CD8-positive, alpha-beta memory T cell (primary cell): ENCODE data around the gene ZNF783. TPM values are rescaled to one million over a fixed set of nuclear protein-coding genes. Genes with fewer than 3 reads are reported as not detected.
"Not testable (repeated sequence)": the region's sequence is repeated elsewhere in the genome, so short reads cannot be mapped to it uniquely, and the experiment has no call there.

ENCODE experiments used
- CTCF ChIA-PET: fragments of 350-600 bp; sonication (Branson Sonifier 250); formaldehyde crosslinking; loops from one replicate; lab custom pipeline; 2021; ENCODE audit warnings: antibody characterized with exemption; lab: Charles Lee
- POLR2A ChIA-PET: fragments of 350-600 bp; sonication (Branson Sonifier 250); formaldehyde crosslinking; loops from one replicate; lab custom pipeline; 2021; ENCODE audit warnings: antibody characterized with exemption; lab: Charles Lee
- DNase-seq, 5 donors: peaks; one replicate each; pipeline versions ENCODE4 v3.0.0 to v3.0.0-alpha.2; 2020 to 2022; ENCODE audit warnings: mixed read lengths in 1 of 5
- H3K27ac ChIP-seq: one replicate; pipeline ENCODE4 v1.7.0; 2013; ENCODE audit warnings: low read depth, mild to moderate bottlenecking, low read length, moderate library complexity
- H3K27me3 ChIP-seq: 2 replicates; pipeline ENCODE4 v1.7.0; 2013; ENCODE audit warnings: low read length, mild to moderate bottlenecking; ENCODE audit not compliant: insufficient read depth, poor library complexity, severe bottlenecking
- H3K36me3 ChIP-seq: 2 replicates; pipeline ENCODE4 v1.7.0; 2013; ENCODE audit warnings: mild to moderate bottlenecking, low read length, moderate library complexity; ENCODE audit not compliant: insufficient read depth
- H3K4me1 ChIP-seq: 2 replicates; pipeline ENCODE4 v1.7.0; 2013; ENCODE audit warnings: mild to moderate bottlenecking, low read length, moderate library complexity; ENCODE audit not compliant: insufficient read depth
- H3K4me3 ChIP-seq: 2 replicates; pipeline ENCODE4 v1.7.0; 2013; ENCODE audit warnings: mild to moderate bottlenecking, low read length
- H3K9me3 ChIP-seq: 2 replicates; pipeline ENCODE4 v1.7.0; 2013; ENCODE audit warnings: mild to moderate bottlenecking, low read length
- H3K27ac Mint-ChIP-seq, 8 donors: one replicate each; pipeline ENCODE4 v1.8.0; 2020 to 2021; ENCODE audit warnings: mixed read lengths in 8 of 8, mild to moderate bottlenecking in 6 of 8, inconsistent platforms in 3 of 8, moderate library complexity in 3 of 8
- H3K27me3 Mint-ChIP-seq, 2 donors: one replicate each; pipeline ENCODE4 v1.8.0; 2020 to 2021; ENCODE audit warnings: mixed read lengths in 2 of 2, mild to moderate bottlenecking in 1 of 2, moderate library complexity in 1 of 2
- H3K36me3 Mint-ChIP-seq, 3 donors: one replicate each; pipeline ENCODE4 v1.8.0; 2020 to 2021; ENCODE audit warnings: mixed read lengths in 3 of 3, inconsistent platforms in 1 of 3, mild to moderate bottlenecking in 1 of 3
- H3K4me1 Mint-ChIP-seq, 3 donors: one replicate each; pipeline ENCODE4 v1.8.0; 2020 to 2021; ENCODE audit warnings: mixed read lengths in 3 of 3, inconsistent platforms in 1 of 3, mild to moderate bottlenecking in 1 of 3
- H3K4me3 Mint-ChIP-seq, 7 donors: one replicate each; pipeline ENCODE4 v1.8.0; 2020 to 2021; ENCODE audit warnings: mixed read lengths in 7 of 7, mild to moderate bottlenecking in 6 of 7, moderate library complexity in 4 of 7, inconsistent platforms in 2 of 7
- H3K9me3 Mint-ChIP-seq, 5 donors: one replicate each; pipeline ENCODE4 v1.8.0; 2020 to 2022; ENCODE audit warnings: mixed read lengths in 5 of 5, mild to moderate bottlenecking in 3 of 5, moderate library complexity in 2 of 5, inconsistent platforms in 1 of 5
- polyA plus RNA-seq: library from polyadenylated mRNA; unstranded; fragments of 300-500 nt; fragmentation: Illumina TruSeq; gene quantifications from one replicate; pipeline ENCODE4 v1.2.3, GENCODE V29; 2021
- total RNA-seq, 2 experiments: library from RNA; stranded (reverse); gene quantifications; one replicate each; pipeline ENCODE4 v1.2.3, GENCODE V29; 2021

The ZNF783 gene
- total and polyA plus RNA-seq, 3 experiments from 2014 or later: 5.0 to 20.4 (median 19.7) TPM

DNA sequence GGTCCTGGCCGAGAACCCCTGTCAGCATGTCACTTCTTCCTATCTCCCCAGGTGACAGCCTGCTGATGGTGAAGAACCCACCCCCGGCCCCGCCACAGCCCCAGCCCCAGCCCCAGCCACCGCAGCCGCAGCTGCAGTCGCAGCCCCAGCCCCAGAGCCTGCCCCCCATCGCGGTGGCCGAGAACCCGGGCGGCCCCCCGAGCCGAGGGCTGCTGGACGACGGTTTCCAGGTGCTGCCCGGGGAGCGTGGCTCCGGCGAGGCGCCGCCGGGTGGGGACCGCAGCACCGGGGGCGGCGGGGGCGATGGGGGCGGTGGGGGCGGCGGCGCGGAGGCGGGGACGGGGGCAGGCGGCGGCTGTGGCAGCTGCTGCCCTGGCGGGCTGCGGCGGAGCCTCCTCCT lies 38.2 kb upstream of the ZNF783 start:
- POLR2A ChIA-PET: no interaction called here
- no peaks in the 10 kb centered on the region for H3K9me3 Mint-ChIP-seq
- CTCF ChIA-PET: interaction anchor here (1.1 kb wide), 1 partner anchor 29 kb away, joined by 3 read pairs; the partner anchor contains the start of gene ZNF282
- H3K36me3 Mint-ChIP-seq: peaks cover 15 to 52% (median 23%) of the 10 kb centered on the region in 3 donors
- no peaks in the 10 kb centered on the region for H3K36me3 ChIP-seq
- no peaks in the 10 kb centered on the region for H3K27me3 Mint-ChIP-seq
- no peak for DNase-seq
- no peaks in the 10 kb centered on the region for H3K9me3 ChIP-seq
- no peak overlapping the region for H3K27ac ChIP-seq
- H3K4me1 Mint-ChIP-seq: no peaks in the 10 kb centered on the region
- peak overlapping the region in 1 of 8 donors; percentile 84 for H3K27ac Mint-ChIP-seq
- H3K4me1 ChIP-seq: no peaks in the 10 kb centered on the region
- H3K4me3 Mint-ChIP-seq: no peak overlapping the region
- H3K4me3 ChIP-seq: no peak overlapping the region
- H3K27me3 ChIP-seq: no peaks in the 10 kb centered on the region

DNA sequence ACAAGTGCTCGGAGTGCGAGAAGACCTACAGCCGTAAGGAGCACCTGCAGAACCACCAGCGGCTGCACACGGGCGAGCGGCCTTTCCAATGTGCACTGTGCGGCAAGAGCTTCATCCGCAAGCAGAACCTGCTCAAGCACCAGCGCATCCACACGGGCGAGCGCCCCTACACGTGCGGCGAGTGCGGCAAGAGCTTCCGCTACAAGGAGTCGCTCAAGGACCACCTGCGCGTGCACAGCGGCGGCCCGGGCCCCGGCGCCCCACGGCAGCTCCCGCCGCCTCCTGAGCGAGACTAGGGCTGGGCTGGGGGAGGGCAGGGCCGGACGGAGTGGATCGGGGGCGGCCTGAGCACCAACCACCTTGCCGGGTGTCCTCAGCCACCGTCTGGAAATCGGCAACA lies 37.6 kb upstream of the ZNF783 start:
- no peaks in the 10 kb centered on the region for H3K27me3 ChIP-seq
- H3K36me3 ChIP-seq: no peaks in the 10 kb centered on the region
- CTCF ChIA-PET: interaction anchor here (1.1 kb wide), 1 partner anchor 29 kb away, joined by 3 read pairs; the partner anchor contains the start of gene ZNF282
- H3K4me1 Mint-ChIP-seq: no peaks in the 10 kb centered on the region
- H3K27ac ChIP-seq: no peak overlapping the region
- POLR2A ChIA-PET: no interaction called here
- no peak overlapping the region for H3K4me3 ChIP-seq
- H3K4me1 ChIP-seq: no peaks in the 10 kb centered on the region
- H3K36me3 Mint-ChIP-seq: peaks cover 10 to 46% (median 20%) of the 10 kb centered on the region in 3 donors
- no peaks in the 10 kb centered on the region for H3K9me3 ChIP-seq
- no peaks in the 10 kb centered on the region for H3K27me3 Mint-ChIP-seq
- H3K4me3 Mint-ChIP-seq: no peak overlapping the region
- H3K27ac Mint-ChIP-seq: no peak overlapping the region
- no peaks in the 10 kb centered on the region for H3K9me3 Mint-ChIP-seq
- DNase-seq: no peak

DNA sequence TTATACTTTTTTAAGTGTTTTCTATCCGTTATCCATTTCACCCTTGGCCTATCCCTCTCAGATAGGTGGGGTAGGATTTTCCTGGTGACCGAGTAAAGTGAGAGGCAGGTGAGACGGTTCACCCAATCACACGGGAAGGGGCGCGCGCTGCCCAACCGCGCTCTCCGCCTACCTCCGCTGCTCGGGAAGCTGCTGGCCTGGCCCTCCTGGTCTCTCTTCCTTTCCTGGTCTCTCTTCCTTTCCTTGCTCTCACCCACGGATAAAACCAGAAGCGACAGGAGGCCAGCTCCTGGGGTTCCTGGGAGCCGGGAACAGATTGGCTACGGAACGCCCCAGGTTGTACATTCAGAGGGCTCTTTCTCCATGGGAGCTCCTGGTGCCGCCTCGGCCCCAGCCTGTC lies 36.9 kb upstream of the ZNF783 start:
- no peak overlapping the region for H3K27ac ChIP-seq
- ChIA-PET CTCF (no interaction called here), POLR2A (no interaction called here)
- no peak for DNase-seq
- no peak overlapping the region for H3K27ac Mint-ChIP-seq
- H3K27me3 Mint-ChIP-seq: no peaks in the 10 kb centered on the region
- H3K9me3 ChIP-seq: no peaks in the 10 kb centered on the region
- H3K4me3 Mint-ChIP-seq: no peak overlapping the region
- peaks cover 6 to 40% (median 15%) of the 10 kb centered on the region in 3 donors for H3K36me3 Mint-ChIP-seq
- H3K4me1 Mint-ChIP-seq: no peaks in the 10 kb centered on the region
- no peaks in the 10 kb centered on the region for H3K9me3 Mint-ChIP-seq
- H3K4me3 ChIP-seq: no peak overlapping the region
- no peaks in the 10 kb centered on the region for H3K27me3 ChIP-seq
- no peaks in the 10 kb centered on the region for H3K4me1 ChIP-seq
- H3K36me3 ChIP-seq: no peaks in the 10 kb centered on the region

DNA sequence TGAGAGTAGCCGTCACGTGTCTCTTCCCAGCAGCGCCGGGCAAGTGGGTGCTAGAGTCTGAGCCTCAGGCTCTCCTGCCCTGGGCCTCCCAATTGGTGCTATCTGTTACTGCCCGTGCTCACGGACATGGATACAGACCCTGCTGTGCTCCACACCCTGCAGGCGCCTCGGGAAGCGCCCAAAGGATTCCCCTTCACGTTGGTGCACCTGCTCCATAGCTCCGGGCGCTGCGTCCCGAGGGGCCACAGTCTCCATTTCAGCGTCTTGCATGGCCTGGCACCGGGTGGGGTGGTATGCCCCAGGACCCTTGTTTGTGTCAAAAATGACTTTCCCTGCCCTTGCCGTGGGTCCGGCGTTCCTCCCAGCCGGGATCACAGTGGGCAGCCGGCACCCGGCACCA lies 36.3 kb upstream of the ZNF783 start:
- H3K27me3 Mint-ChIP-seq: no peaks in the 10 kb centered on the region
- H3K36me3 ChIP-seq: no peaks in the 10 kb centered on the region

GRCh38 chr7:149226366-149226765 lies 35.6 kb upstream of the ZNF783 start:
- H3K27ac ChIP-seq, H3K4me3 ChIP-seq, H3K36me3 ChIP-seq, DNase-seq, H3K27me3 Mint-ChIP-seq, POLR2A ChIA-PET, H3K27me3 ChIP-seq, H3K4me3 Mint-ChIP-seq, H3K9me3 ChIP-seq, H3K9me3 Mint-ChIP-seq, H3K4me1 Mint-ChIP-seq, H3K4me1 ChIP-seq, H3K27ac Mint-ChIP-seq: not testable (repeated sequence)
- CTCF ChIA-PET: interaction anchor here (1.7 kb wide), 1 partner anchor 31 kb away, joined by 4 read pairs; the partner anchor contains the start of gene ZNF282
- H3K36me3 Mint-ChIP-seq: peaks cover 6 to 31% (median 10%) of the 10 kb centered on the region in 3 donors

More for the DNA sequence above, 36.3 kb upstream of the ZNF783 start:
- ChIA-PET POLR2A (no interaction called here), CTCF (interaction anchor here (1.7 kb wide), 1 partner anchor 30 kb away, joined by 4 read pairs; the partner anchor contains the start of gene ZNF282)
- H3K4me1 Mint-ChIP-seq: no peaks in the 10 kb centered on the region
- no peaks in the 10 kb centered on the region for H3K9me3 Mint-ChIP-seq
- Histone ChIP-seq H3K27ac (no peak overlapping the region), H3K4me1 (no peaks in the 10 kb centered on the region), H3K4me3 (no peak overlapping the region), H3K9me3 (no peaks in the 10 kb centered on the region), H3K27me3 (no peaks in the 10 kb centered on the region)
- H3K27ac Mint-ChIP-seq: no peak overlapping the region
- no peak for DNase-seq
- H3K4me3 Mint-ChIP-seq: no peak overlapping the region
- peaks cover 6 to 37% (median 15%) of the 10 kb centered on the region in 3 donors for H3K36me3 Mint-ChIP-seq

GRCh38 chr7:149226840-149227494 lies 35.0 kb upstream of the ZNF783 start:
- ChIA-PET POLR2A (no interaction called here), CTCF (interaction anchor here (1.7 kb wide), 1 partner anchor 32 kb away, joined by 4 read pairs; the partner anchor contains the start of gene ZNF282)
- Histone ChIP-seq H3K4me3 (no peak overlapping the region), H3K36me3 (no peaks in the 10 kb centered on the region), H3K4me1 (no peaks in the 10 kb centered on the region), H3K9me3 (no peaks in the 10 kb centered on the region), H3K27me3 (no peaks in the 10 kb centered on the region), H3K27ac (no peak overlapping the region)
- Mint-ChIP-seq H3K36me3 (peaks cover 5 to 26% (median 6%) of the 10 kb centered on the region in 3 donors), H3K9me3 (no peaks in the 10 kb centered on the region), H3K27me3 (no peaks in the 10 kb centered on the region), H3K4me3 (no peak overlapping the region), H3K27ac (no peak overlapping the region), H3K4me1 (no peaks in the 10 kb centered on the region)
- no peak for DNase-seq

GRCh38 chr7:149228831-149229471 lies 33.0 kb upstream of the ZNF783 start:
- H3K27ac Mint-ChIP-seq: no peak overlapping the region
- no peak overlapping the region for H3K4me3 ChIP-seq

GRCh38 chr7:149229526-149229925 lies 32.5 kb upstream of the ZNF783 start:
- Histone ChIP-seq H3K9me3 (no peaks in the 10 kb centered on the region), H3K27me3 (peaks cover 9% of the 10 kb centered on the region), H3K4me1 (no peaks in the 10 kb centered on the region), H3K27ac (no peak overlapping the region), H3K4me3 (no peak overlapping the region), H3K36me3 (no peaks in the 10 kb centered on the region)
- Mint-ChIP-seq H3K9me3 (no peaks in the 10 kb centered on the region), H3K27me3 (peaks cover 12 to 17% of the 10 kb centered on the region in 2 donors), H3K36me3 (peaks cover 5 to 14% (median 6%) of the 10 kb centered on the region in 3 donors), H3K4me3 (no peak overlapping the region), H3K27ac (no peak overlapping the region), H3K4me1 (no peaks in the 10 kb centered on the region)
- no peak for DNase-seq
- POLR2A ChIA-PET: no interaction called here
- CTCF ChIA-PET: interaction anchor here (2.1 kb wide), 1 partner anchor 32 kb away, joined by 7 read pairs; the partner anchor contains the start of gene ZNF783

More at GRCh38 chr7:149228831-149229471, 33.0 kb upstream of the ZNF783 start:
- Histone ChIP-seq H3K9me3 (no peaks in the 10 kb centered on the region), H3K36me3 (no peaks in the 10 kb centered on the region), H3K27me3 (peaks cover 7% of the 10 kb centered on the region), H3K27ac (no peak overlapping the region), H3K4me1 (no peaks in the 10 kb centered on the region)
- Mint-ChIP-seq H3K4me1 (no peaks in the 10 kb centered on the region), H3K27me3 (peaks cover 11 to 14% of the 10 kb centered on the region in 2 donors), H3K36me3 (peaks cover 5 to 18% (median 6%) of the 10 kb centered on the region in 3 donors), H3K9me3 (no peaks in the 10 kb centered on the region), H3K4me3 (no peak overlapping the region)
- DNase-seq: no peak
- POLR2A ChIA-PET: no interaction called here
- CTCF ChIA-PET: interaction anchor here (2.1 kb wide), 1 partner anchor 33 kb away, joined by 7 read pairs; the partner anchor contains the start of gene ZNF783
